NB4 (cell line): ENCODE measurements around the gene MFF.
"Not testable (repeated sequence)": the region's sequence is repeated elsewhere in the genome, so short reads cannot be mapped to it uniquely, and the experiment has no call there.

Source experiments
- DNase-seq: peaks from one replicate; pipeline ENCODE4 v3.0.0; 2010; ENCODE audit warnings: low read depth
- H3K4me3 ChIP-seq: one replicate; pipeline ENCODE4 v1.5.1; 2011; ENCODE audit warnings: mild to moderate bottlenecking, low read depth, low read length, moderate library complexity
- MAX ChIP-seq: IDR thresholded peaks from 2 replicates; pipeline ENCODE4 v1.6.1; 2011; ENCODE audit warnings: low read depth, low read length
- MYC ChIP-seq: IDR thresholded peaks from 2 replicates; pipeline ENCODE4 v1.6.1; 2011; ENCODE audit warnings: low read depth, low read length
- POLR2A ChIP-seq: IDR thresholded peaks from 2 replicates; pipeline ENCODE4 v1.6.1; 2011; ENCODE audit warnings: mild to moderate bottlenecking; ENCODE audit not compliant: insufficient read length; ENCODE audit errors: extremely low read depth
- TF ChIP-seq, protein P1 (sequence below): IDR thresholded peaks from one replicate; pipeline ENCODE4 v1.5.1; 2012; ENCODE audit warnings: low read depth, low read length

The MFF gene

DNA sequence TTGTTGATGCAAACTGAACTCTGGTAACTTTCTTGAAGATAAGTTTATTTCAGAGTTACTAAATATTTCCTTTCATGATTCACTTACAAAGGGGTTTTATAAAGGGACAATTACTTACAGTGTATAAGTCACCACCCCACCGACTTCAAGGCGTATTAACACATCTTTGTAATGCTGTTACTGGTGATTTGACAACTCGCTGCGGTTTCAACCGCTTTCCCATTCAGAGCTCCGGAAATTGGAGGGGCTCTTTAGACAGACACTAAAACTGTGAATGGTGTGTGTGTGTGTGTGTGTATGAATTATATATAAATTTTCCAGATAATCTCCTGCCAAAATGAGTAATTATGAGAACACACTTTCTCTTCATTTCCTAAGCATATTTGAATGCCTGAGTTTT, 49.1 kb downstream of the MFF start:
- H3K4me3 ChIP-seq: no peak overlapping the region
- TF ChIP-seq POLR2A (no peak), MYC (no peak), MAX (no peak)
- TF ChIP-seq, protein P1, sequence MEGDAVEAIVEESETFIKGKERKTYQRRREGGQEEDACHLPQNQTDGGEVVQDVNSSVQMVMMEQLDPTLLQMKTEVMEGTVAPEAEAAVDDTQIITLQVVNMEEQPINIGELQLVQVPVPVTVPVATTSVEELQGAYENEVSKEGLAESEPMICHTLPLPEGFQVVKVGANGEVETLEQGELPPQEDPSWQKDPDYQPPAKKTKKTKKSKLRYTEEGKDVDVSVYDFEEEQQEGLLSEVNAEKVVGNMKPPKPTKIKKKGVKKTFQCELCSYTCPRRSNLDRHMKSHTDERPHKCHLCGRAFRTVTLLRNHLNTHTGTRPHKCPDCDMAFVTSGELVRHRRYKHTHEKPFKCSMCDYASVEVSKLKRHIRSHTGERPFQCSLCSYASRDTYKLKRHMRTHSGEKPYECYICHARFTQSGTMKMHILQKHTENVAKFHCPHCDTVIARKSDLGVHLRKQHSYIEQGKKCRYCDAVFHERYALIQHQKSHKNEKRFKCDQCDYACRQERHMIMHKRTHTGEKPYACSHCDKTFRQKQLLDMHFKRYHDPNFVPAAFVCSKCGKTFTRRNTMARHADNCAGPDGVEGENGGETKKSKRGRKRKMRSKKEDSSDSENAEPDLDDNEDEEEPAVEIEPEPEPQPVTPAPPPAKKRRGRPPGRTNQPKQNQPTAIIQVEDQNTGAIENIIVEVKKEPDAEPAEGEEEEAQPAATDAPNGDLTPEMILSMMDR: no peak
- peak; percentile 90 for DNase-seq

GRCh38 chr2:227376656-227377396, 51.8 kb downstream of the MFF start:
- TF ChIP-seq POLR2A (no peak), MAX (no peak), MYC (no peak)
- TF ChIP-seq, protein P1: no peak
- H3K4me3 ChIP-seq: no peak overlapping the region
- no peak for DNase-seq

DNA sequence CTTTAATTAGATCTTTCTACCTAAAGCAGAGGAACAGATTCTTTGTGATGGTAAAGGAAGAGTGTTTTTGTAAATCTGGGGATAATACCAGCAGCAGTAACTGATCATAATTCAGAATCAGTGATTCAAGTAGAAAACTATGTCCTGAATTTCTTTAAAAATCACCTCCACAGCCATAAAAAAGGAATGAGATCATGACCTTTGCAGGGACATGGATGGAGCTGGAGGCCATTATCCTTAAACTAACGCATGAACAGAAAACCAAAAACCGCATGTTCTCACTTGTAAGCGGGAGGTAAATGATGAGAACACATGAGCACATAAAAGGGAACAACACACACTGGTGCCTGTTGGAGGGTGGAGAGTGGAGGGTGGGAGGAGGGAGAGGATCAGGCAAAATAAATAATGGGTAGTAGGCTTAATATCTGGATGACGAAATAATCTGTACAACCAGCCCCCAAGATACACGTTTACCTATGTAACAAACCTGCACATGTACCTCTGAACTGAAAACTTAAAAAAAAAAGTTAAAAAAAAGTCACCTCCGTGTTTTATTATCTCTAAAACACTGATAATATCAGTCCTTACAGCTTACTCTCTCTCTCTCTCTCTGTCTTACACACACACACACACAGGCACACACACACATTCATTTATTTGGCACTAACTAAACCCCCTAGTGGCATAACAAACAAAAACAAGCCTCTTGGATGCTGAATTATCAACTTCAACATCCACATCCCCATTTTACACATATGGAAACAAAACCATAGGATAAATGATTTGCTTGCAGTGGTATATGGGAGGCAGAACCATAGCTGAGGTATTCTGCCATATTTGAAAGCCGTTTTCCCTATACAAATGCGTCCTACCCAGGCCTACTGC, 52.7 kb downstream of the MFF start:
- no peak for DNase-seq
- H3K4me3 ChIP-seq: no peak overlapping the region
- TF ChIP-seq, protein P1: no peak
- no peak for TF ChIP-seq MYC
- TF ChIP-seq POLR2A: no peak
- no peak for TF ChIP-seq MAX

DNA sequence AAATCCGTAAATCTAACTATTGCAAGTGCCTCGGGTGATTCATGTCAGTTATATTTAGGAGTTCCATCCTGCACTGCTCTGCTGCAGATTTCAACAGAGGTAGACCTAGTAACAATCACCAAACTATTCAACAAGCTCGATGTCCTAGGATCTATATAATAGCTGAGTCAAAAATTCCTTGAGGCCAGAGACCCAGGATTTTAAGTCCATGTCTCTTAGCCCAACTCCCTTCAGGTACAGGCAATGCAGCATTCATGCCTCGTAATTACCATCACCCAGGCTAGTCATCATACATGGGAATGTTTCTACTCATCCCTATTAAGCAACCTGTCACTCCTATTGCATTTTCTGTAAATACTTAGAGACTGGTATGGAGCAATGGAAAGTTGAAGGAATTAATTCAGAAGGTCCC, 53.3 kb downstream of the MFF start:
- H3K4me3 ChIP-seq: no peak overlapping the region
- DNase-seq: no peak
- TF ChIP-seq, protein P1: no peak
- TF ChIP-seq MAX (no peak), MYC (no peak), POLR2A (no peak)

DNA sequence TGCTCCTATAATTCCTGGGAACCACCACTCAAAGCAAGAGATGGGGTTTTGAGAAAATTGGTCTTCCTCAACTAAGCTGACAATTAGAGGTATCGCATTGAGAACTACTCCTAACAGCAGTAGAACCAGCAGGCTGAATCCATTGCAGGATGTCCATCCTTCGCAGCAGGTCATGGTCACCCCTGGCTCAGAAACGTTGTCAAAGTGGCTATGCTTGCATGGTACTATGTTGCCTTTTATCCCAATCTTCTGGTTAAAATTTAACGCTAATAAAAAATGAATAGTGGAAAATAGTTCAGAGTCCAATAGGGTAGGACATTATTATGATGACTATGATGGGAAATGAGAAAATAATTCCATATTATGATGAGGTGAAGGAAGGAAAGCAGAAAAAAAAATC, 54.0 kb downstream of the MFF start, which contains the start of gene TM4SF20:
Gene TM4SF20, minus strand, starts transcription at position 212 of the 400 bp plus-strand sequence. Its CDS starts 38 bp downstream, at position 174.
- no peak for DNase-seq
- no peak within 1 kb of the TSS for H3K4me3 ChIP-seq
- TF ChIP-seq, protein P1: no peak
- TF ChIP-seq POLR2A (no peak), MAX (no peak), MYC (no peak)

DNA sequence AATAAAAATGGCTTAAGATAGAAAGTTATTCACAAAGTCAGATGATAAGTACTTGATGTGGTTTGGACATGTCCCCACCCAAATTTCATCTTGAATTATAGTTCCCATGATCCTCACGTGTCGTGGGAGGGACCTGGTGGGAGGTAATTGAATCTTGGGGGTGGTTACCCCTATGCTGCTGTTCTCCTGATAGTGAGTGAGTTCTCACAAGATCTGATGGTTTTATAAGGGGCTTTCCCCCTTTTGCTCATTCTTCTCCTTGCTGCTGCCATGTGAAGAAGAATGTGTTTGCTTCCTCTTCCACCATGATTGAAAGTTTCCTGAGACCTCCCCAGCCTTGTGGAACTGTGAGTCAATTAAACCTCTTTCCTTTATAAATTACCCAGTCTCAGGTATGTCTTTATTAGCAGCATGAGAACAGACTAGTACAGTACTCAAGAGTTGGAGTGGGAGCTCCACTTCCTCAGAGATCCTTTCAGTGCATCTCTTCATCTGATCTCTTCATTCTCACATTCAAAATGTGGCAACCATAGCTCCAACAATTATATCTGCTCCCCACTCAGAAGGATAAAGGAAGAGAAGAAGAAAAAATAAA, 57.3 kb downstream of the MFF start:
- H3K4me3 ChIP-seq, DNase-seq: not testable (repeated sequence)
